VCaP (cell line): Measurements from ENCODE around the gene TMEM132D.

Source experiments
- H3K27ac ChIP-seq: fragments of 450-650 bp; 2 replicates; pipeline ENCODE4 v1.5.1; 2017
- CTCF ChIP-seq: fragments of 450-650 bp; conservative IDR thresholded peaks from 2 replicates; pipeline ENCODE4 v1.5.1; 2017; ENCODE audit warnings: mild to moderate bottlenecking, moderate library complexity

TMEM132D gene

GRCh38 chr12:129489100-129489676, 414.6 kb downstream of the TMEM132D start:
- TF ChIP-seq CTCF: no peak
- no peak overlapping the region for H3K27ac ChIP-seq

- H3K27ac ChIP-seq: no peak overlapping the region
- TF ChIP-seq CTCF: no peak
Observed at GRCh38 chr12:129486931-129487330, 416.9 kb downstream of the TMEM132D start.

DNA sequence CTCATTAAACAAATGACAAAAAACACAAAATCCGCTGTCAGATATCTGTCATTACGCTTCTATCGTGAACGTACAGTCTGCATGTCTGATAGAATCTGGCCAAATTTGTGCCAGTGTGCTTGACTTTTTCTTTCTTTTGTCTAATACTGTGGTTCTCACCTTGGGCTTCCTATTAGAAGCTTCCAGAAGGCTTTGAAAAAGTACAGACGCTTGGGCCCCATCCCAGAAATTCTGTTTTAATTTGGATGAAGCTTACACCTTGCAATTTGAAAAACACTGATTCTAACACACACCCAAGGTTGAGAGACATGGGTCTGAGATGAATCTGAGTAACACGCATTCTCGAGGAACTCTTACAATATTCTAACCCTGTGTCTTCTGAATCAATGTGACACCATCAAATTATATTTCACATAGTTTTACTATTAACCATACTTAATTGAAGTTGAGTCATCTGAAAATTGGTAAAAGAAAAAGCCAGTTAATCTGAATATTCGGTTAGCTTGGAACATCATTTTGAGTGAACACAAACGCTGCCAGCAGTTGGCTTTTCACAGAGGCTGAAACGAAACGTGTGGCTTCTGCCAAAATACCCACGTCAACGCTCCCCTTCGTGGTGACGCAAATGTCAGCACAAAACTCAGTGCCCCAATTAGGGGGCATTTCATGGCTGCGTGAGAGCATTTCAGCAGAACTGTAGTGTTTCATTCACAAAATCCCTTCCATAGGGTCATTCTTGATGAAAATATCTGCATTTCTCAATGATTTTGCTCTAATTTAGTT, 420.5 kb downstream of the TMEM132D start:
- no peak overlapping the region for H3K27ac ChIP-seq
- no peak for TF ChIP-seq CTCF

DNA sequence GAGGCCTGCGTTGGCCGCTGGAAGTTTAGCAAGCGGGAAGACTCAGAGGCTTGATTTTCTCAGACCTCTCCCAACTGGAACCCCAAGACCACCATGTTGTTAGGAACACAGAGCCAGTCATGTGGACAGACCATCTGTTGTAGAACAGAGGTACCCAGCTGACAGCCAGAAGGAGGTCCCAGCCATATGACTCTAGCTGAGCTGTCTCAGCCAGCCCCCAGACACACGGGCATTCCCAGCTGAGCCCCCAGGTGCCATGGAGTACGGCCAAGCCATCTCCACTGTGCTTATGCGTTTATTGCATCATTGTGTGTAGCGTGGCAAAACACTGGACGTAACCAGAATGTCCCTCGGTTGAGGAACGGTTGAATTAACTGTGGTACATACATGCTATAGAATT, 421.9 kb downstream of the TMEM132D start:
- no peak for TF ChIP-seq CTCF
- H3K27ac ChIP-seq: no peak overlapping the region

DNA sequence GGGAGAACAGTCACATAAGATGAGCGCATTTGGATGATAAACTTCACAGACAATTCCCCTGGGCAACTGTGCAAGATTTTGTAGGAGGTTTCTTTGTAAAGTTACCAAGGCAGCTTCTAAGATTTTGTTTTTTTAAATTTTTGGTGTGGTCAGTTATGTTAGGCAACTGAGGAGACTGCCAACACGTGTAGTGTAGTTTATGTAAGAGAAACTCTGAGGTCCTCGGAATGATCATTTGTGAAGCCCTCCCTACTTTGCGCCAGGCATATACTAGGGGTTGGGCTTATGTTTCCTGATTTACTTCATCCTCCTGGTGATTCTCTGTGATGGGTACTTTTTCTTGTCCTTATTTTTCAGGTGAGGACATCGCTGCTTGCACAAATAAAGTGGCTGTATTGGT, 433.6 kb downstream of the TMEM132D start:
- no peak overlapping the region for H3K27ac ChIP-seq
- TF ChIP-seq CTCF: no peak

DNA sequence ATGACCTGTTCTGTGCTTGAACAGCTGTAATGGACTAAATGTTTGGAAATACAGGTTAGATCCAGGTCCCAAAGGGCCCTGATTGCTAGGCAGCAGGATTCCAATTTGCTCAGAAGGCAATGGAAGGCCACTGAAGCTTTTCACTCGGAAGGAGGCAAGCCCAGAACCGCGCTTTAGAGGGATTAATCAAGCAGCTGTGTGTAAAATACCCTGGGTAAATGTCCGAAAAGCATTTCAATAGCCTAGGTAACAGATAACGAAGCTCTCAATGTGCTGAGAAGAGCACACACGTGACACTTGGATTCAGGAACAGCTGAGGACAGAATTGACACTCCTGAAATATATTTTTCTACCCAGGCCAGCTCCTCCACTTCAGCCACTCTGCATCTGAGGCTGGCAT, 436.1 kb downstream of the TMEM132D start:
- H3K27ac ChIP-seq: no peak overlapping the region
- TF ChIP-seq CTCF: no peak

- no peak for TF ChIP-seq CTCF
- no peak overlapping the region for H3K27ac ChIP-seq
Observed at GRCh38 chr12:129467289-129467688, 436.5 kb downstream of the TMEM132D start.
